IgD-negative memory B cell (primary cell): ENCODE measurements around the gene MTMR3. TPM values are rescaled to one million over a fixed set of nuclear protein-coding genes. Genes with fewer than 3 reads are reported as not detected.
"Not testable (repeated sequence)": the region's sequence is repeated elsewhere in the genome, so short reads cannot be mapped to it uniquely, and the experiment has no call there.

Source experiments
- H3K27ac Mint-ChIP-seq, 3 donors: one replicate each; pipeline ENCODE4 v1.8.0; 2020 to 2022; ENCODE audit warnings: mild to moderate bottlenecking in 3 of 3, mixed read lengths in 3 of 3, moderate library complexity in 1 of 3
- H3K27me3 Mint-ChIP-seq: one replicate; pipeline ENCODE4 v1.8.0; 2021; ENCODE audit warnings: mixed read lengths
- H3K36me3 Mint-ChIP-seq: one replicate; pipeline ENCODE4 v1.8.0; 2020; ENCODE audit warnings: mild to moderate bottlenecking, mixed read lengths
- H3K4me1 Mint-ChIP-seq, 3 donors: one replicate each; pipeline ENCODE4 v1.8.0; 2020 to 2022; ENCODE audit warnings: mixed read lengths in 3 of 3, mild to moderate bottlenecking in 1 of 3
- H3K4me3 Mint-ChIP-seq, 4 donors: one replicate each; pipeline ENCODE4 v1.8.0; 2020 to 2022; ENCODE audit warnings: mild to moderate bottlenecking in 4 of 4, mixed read lengths in 4 of 4, moderate library complexity in 3 of 4
- H3K9me3 Mint-ChIP-seq, 3 donors: one replicate each; pipeline ENCODE4 v1.8.0; 2020 to 2021; ENCODE audit warnings: mixed read lengths in 3 of 3, mild to moderate bottlenecking in 1 of 3
- polyA plus RNA-seq: library from polyadenylated mRNA; unstranded; fragments of 300-500 nt; fragmentation: Illumina TruSeq; gene quantifications from one replicate; pipeline ENCODE4 v1.2.3, GENCODE V29; 2021

The MTMR3 gene
- 15.0 TPM for polyA plus RNA-seq

DNA sequence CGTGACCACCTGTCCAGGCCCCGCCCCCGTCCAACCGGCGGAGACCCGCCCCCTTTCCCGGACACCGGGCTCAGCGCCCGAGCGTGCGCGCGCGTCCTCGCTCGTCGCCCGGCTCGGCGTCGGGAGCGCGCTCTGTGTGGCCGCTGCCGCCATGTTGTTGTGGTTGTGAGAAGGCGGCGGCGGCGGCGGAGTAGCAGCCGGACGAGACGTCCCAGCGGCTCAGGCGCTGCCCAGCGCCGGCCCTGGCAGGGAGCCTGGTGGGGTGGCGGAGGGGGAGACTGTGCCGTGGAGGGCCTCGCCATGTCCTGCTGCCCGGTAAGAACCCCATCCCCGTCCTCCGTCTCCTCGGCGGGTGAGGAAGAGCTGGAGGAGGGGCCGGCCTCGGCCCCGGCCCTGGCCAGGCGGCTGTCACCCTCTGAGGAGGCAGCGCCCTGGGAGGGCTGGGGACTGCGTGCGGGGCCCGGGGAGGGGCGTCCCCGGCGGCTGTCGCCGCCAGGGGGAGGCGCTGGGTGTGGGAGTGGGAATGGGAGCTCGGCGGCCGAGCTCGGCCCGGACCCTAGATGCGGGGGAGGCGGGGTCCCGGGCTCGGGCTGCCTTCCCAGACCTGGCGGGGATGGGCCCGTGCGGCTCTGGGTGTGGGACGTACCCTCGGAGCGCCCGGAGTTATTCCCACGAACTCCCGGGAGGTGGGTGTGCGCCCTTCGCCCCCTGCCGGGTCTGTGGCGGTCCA is at the start of gene MTMR3:
Gene MTMR3, plus strand, starts transcription at position 130 of the 730 bp plus-strand sequence. CDS start 87,886 bp downstream, outside the sequence.
- no peaks in the 10 kb centered on the region for H3K36me3 Mint-ChIP-seq
- H3K9me3 Mint-ChIP-seq = no peaks in the 10 kb centered on the region
- peak within 1 kb of the TSS in 2 of 3 donors; percentile 73 to 95 for H3K27ac Mint-ChIP-seq
- peaks cover 8 to 11% (median 9%) of the 10 kb centered on the region in 3 donors for H3K4me1 Mint-ChIP-seq
- peaks cover 4% of the 10 kb centered on the region for H3K27me3 Mint-ChIP-seq
- H3K4me3 Mint-ChIP-seq = peak within 1 kb of the TSS; percentile 68 to 95 (median 90)

DNA sequence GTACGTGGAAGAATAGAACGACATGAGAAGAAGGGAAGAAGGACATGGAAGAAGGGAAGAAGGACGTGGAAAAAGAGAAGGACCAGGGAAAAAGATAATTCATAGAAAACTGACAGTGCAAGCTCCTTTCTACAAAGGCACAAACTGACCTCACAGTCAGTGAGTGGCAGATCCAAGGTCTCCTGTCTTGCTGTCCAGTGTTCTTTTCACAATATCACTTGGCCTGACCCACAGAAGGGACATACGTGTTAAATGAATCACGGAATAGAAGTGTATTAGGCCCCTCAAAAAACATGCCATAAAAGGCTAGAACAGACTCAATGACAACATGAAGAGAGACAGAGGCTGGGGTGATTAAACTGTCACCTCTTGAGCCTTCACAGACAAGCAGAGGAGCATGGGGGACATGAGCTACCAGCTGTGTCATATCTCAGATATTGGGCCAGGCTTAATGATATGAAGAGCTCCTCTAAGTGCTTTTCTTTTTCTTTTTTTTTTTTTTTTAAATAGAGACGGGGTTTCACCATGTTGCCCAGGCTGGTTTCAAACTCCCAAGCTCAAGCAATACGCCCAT is 49.5 kb upstream of the MTMR3 start:
- no peak overlapping the region for H3K27ac Mint-ChIP-seq
- no peaks in the 10 kb centered on the region for H3K9me3 Mint-ChIP-seq
- H3K27me3 Mint-ChIP-seq = no peaks in the 10 kb centered on the region
- peaks cover 24 to 33% (median 31%) of the 10 kb centered on the region in 3 donors for H3K4me1 Mint-ChIP-seq
- H3K4me3 Mint-ChIP-seq = peak overlapping the region; percentile 13 to 50 (median 18)
- H3K36me3 Mint-ChIP-seq = peaks cover 10% of the 10 kb centered on the region

DNA sequence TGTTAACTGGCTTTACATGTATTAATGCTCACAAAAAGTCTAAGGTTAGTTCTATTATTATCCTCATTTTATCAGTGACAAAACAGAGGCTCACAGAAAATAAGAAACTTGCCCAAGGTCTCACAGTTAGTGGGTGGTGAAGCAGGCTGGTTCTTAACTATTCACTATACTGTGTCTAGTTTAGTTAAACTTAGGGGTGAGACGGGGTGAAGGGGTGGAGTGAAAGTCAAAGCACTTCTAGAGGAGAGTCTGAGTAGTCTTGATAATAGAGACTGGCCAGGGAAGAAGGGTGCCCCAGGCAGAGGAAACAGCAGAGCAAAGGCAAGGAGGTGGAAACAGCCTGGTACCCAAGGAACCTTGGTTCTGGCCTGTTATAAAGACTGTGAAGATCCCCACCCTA is 48.9 kb upstream of the MTMR3 start:
- no peaks in the 10 kb centered on the region for H3K9me3 Mint-ChIP-seq
- peak overlapping the region in 2 of 4 donors; percentile 42 to 67 for H3K4me3 Mint-ChIP-seq
- H3K4me1 Mint-ChIP-seq = peaks cover 22 to 39% (median 33%) of the 10 kb centered on the region in 3 donors
- H3K27ac Mint-ChIP-seq = no peak overlapping the region
- H3K27me3 Mint-ChIP-seq = no peaks in the 10 kb centered on the region
- H3K36me3 Mint-ChIP-seq = peaks cover 11% of the 10 kb centered on the region

DNA sequence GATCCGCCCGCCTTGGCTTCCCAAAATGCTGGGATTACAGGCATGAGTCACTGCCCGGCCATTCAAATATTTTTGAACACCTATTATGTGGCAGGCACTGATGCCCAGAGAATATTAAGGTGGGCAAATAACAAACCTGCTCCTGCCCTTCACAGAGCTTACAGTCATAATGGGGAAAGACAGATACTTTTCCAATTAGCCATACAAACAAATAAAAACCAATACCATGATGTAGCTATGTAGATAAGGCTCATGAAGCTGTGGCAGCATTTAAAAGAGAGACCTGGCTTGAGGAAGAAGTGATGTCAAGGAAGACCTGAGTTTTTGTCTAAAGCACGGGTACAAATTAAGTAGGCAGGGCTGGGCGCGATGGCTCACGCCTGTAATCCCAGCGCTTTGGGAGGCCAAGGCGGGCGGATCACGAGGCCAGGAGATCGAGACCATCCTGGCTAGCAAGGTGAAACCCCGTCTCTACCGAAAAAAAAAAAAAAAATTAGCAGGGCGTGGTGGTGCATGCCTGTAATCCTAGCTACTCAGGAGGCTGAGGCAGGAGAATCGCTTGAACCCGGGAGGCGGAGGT is 46.1 kb upstream of the MTMR3 start:
- H3K4me1 Mint-ChIP-seq = peaks cover 17 to 33% (median 25%) of the 10 kb centered on the region in 3 donors
- H3K27ac Mint-ChIP-seq = peak overlapping the region in 1 of 3 donors; percentile 98
- H3K9me3 Mint-ChIP-seq, H3K27me3 Mint-ChIP-seq, H3K36me3 Mint-ChIP-seq: not testable (repeated sequence)
- H3K4me3 Mint-ChIP-seq = peak overlapping the region; percentile 75 to 95 (median 84)

DNA sequence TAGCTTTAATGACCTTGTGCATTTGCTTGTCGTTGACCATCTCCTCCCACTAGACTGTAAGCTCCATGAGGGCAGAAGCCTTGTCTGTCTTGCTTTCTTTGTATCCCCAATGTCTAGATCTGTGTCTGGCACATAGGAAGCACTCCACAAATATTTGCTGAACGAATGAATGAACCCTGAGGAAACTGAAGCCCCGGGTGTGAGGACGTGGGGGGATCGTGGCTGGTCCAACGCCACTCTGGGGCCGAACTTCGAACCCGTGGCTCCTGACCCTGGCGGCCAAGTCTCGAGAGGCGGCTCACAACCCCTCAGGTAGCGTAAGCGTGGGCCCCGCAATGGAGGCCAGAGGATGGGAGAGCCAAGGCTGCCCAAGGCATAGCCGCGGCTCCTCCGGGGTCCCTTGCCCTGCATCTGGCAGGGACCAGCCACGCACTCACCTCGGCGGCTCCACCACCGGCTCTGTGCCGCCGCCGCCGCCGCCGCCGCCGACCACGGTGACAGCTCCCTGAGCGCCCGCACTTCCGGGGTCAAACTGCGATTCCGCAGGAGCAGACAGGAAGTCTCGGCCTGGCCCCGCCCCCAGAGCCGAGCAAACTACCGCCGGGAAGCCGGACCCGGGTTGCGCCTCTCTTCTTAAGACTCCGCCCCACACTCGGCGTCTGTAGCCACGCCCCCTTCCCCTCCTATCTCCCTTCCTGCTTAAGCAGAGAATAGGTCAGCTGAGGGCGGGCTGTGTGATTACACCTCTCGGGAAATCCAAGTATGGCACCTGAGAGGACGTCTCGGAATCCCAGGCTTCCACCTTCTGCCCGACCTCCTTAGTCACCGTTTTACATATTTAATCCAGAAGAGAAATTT is 45.0 kb upstream of the MTMR3 start, which contains the start of gene ASCC2:
Gene ASCC2, minus strand, starts transcription at position 534 of the 858 bp plus-strand sequence. CDS start 5,949 bp downstream, outside the sequence.
- H3K4me1 Mint-ChIP-seq = peaks cover 17 to 32% (median 24%) of the 10 kb centered on the region in 3 donors

DNA sequence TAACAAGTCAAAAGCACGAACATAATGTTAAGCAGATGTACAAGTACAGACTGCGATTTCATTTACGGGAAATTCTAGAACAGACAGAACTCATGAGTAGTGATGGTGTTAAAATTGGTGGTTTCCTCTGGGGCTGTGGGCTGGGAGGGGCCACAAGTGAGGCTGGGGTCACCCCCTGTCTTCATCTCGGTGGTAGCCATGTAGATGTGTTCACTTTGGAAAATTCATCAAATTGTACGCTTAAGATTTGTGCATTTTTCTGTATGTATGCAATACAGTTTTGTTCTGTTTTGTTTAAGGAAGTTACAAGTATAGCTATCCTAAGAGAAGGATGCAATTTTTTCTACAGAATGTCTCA is 44.4 kb upstream of the MTMR3 start:
- peak overlapping the region; percentile 82 to 98 (median 86) for H3K27ac Mint-ChIP-seq
- peak overlapping the region; percentile 89 to 98 (median 95) for H3K4me3 Mint-ChIP-seq
- H3K9me3 Mint-ChIP-seq = no peaks in the 10 kb centered on the region
- H3K36me3 Mint-ChIP-seq = peaks cover 8% of the 10 kb centered on the region
- H3K27me3 Mint-ChIP-seq = no peaks in the 10 kb centered on the region
- peaks cover 17 to 29% (median 19%) of the 10 kb centered on the region in 3 donors for H3K4me1 Mint-ChIP-seq

More for the DNA sequence above, 45.0 kb upstream of the MTMR3 start, which contains the start of gene ASCC2:
- H3K27me3 Mint-ChIP-seq = no peaks in the 10 kb centered on the region
- peak within 1 kb of the TSS; percentile 89 to 98 (median 95) for H3K4me3 Mint-ChIP-seq
- H3K36me3 Mint-ChIP-seq = peaks cover 8% of the 10 kb centered on the region
- H3K9me3 Mint-ChIP-seq = no peaks in the 10 kb centered on the region
- H3K27ac Mint-ChIP-seq = peak within 1 kb of the TSS; percentile 82 to 98 (median 86)

DNA sequence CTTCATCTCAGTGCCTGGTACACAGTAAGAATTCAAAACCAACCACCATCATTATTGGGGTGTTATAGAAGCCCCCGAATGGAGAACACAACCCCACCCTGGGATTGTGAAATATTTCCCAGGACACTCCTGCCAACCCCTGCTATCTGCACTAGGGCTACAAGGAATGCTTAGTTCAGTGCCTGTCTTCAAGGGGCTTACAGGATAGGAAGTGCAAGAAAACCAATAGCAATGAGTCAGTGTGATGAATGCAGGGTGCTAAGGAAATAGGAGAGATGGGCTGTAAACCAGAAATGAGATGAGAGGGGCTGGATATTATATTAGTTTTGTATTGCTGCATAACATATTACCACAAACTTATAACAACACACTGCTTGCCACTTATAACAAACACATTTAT is 43.9 kb upstream of the MTMR3 start:
- H3K4me3 Mint-ChIP-seq = peak overlapping the region; percentile 89 to 98 (median 95)
- peaks cover 7% of the 10 kb centered on the region for H3K36me3 Mint-ChIP-seq
- no peaks in the 10 kb centered on the region for H3K9me3 Mint-ChIP-seq
- H3K4me1 Mint-ChIP-seq = peaks cover 17 to 28% (median 18%) of the 10 kb centered on the region in 3 donors
- peak overlapping the region; percentile 82 to 98 (median 86) for H3K27ac Mint-ChIP-seq
- H3K27me3 Mint-ChIP-seq = no peaks in the 10 kb centered on the region

DNA sequence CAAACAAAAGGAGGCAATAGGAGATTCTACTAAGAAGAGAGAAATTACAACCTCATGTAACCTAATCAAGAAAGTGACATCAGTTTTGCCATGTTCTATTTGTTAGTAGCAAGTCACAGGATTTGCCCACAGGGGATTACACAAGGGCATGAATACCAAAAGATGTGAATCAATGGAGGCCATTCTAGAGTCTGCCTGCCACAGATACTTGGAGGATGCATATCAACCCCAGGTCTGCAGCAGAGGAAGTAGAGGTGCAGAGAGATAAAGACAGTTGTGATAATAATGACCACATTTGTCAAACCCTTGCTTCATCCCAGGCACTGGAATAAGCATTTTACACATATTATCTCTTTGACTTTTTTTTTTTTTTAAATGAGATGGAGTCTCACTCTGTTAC is 42.5 kb upstream of the MTMR3 start:
- Mint-ChIP-seq H3K4me1 (peaks cover 15 to 25% (median 15%) of the 10 kb centered on the region in 3 donors), H3K36me3 (peaks cover 6% of the 10 kb centered on the region), H3K27me3 (no peaks in the 10 kb centered on the region), H3K4me3 (no peak overlapping the region), H3K27ac (no peak overlapping the region), H3K9me3 (no peaks in the 10 kb centered on the region)

DNA sequence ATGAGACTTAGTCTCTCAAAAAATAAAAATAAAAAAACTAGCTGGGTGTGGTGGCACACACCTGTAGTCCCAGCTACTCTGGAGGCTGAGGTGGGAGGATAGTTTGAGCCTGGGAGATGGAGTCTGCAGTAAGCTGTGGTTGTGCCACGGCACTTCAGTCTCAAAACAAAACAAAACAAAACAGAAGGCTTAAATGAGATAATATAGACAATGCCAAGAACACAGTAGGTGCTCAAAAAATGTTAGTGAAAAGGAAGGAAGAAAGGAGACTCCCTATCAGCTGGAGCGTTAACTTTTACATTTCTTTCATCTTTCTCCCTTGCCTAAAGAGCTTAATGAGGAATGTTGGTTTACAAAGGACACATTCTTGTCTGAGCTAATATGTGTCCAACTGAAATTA is 40.8 kb upstream of the MTMR3 start:
- no peak overlapping the region for H3K27ac Mint-ChIP-seq
- H3K4me3 Mint-ChIP-seq = no peak overlapping the region
- no peaks in the 10 kb centered on the region for H3K27me3 Mint-ChIP-seq
- H3K36me3 Mint-ChIP-seq = peaks cover 2% of the 10 kb centered on the region
- peaks cover 0 to 2% (median 0%) of the 10 kb centered on the region in 3 donors for H3K9me3 Mint-ChIP-seq
- peaks cover 7 to 15% (median 10%) of the 10 kb centered on the region in 3 donors for H3K4me1 Mint-ChIP-seq

DNA sequence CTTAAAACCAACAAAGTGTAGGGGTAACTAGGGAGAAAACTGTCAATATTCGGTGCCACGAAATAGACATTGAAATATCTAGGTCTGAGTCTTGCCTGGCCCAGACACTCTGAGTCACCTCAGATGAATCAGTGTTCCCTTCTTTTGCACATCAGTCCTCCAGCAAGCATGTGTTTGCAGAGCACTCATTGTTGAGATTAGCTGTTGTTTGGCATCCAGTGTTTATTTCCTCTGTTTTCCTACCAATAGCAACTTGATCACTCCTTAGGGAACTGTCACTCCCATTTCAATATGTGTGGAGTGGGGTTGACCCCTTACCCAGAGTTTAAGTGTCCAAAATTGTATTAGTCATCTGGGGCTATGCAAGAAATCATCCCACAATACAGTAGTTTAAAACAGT is 40.2 kb upstream of the MTMR3 start:
- H3K27ac Mint-ChIP-seq = no peak overlapping the region
- H3K27me3 Mint-ChIP-seq = no peaks in the 10 kb centered on the region
- no peak overlapping the region for H3K4me3 Mint-ChIP-seq
- peaks cover 3 to 10% (median 7%) of the 10 kb centered on the region in 3 donors for H3K4me1 Mint-ChIP-seq
- H3K9me3 Mint-ChIP-seq = peaks cover 0 to 2% (median 0%) of the 10 kb centered on the region in 3 donors
- peaks cover 2% of the 10 kb centered on the region for H3K36me3 Mint-ChIP-seq

DNA sequence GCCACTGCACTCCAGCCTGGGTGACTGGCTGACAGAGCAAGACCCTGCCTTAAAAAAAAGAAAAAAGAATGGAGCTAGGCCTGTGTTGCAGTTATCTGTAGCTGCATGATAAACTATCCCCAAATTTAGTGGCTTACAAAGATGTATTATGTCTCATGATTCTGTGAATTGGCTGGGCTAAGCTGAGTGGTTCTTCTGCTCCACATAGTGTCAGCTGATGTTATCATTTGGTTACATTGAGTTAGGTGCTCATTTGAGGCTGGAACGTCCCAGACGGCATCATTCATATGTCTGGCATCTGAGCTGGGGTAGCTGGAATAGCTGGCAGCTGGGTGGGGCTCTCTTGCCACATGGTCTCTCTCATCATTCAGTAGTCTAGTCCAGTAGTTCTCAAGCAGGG is 36.7 kb upstream of the MTMR3 start:
- Mint-ChIP-seq H3K27me3 (peaks cover 6% of the 10 kb centered on the region), H3K27ac (no peak overlapping the region), H3K36me3 (no peaks in the 10 kb centered on the region), H3K9me3 (peaks cover 0 to 2% (median 0%) of the 10 kb centered on the region in 3 donors), H3K4me3 (no peak overlapping the region), H3K4me1 (no peaks in the 10 kb centered on the region)

DNA sequence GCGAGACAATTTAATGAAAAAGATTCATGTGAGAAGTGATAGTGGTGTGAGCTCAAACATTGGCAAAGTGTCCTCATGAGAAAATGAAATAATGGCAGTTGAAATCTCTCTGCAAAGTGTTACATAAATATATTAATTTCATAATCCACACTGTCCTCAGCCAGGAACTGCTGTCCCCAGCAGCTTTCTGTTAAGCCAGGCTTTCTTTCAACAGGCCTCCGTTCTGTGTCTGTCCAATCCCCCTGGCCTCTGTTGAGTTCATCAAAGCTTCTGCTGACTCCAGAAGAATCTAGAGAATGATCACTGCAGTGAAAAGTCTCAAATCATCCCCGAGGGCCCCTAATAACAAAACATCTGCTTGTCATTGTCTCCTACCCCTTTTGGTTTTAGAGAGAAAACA is 34.9 kb upstream of the MTMR3 start:
- Mint-ChIP-seq H3K27ac (peak overlapping the region in 1 of 3 donors; percentile 41), H3K36me3 (no peaks in the 10 kb centered on the region), H3K27me3 (peaks cover 6% of the 10 kb centered on the region), H3K9me3 (peaks cover 0 to 2% (median 0%) of the 10 kb centered on the region in 3 donors), H3K4me1 (no peaks in the 10 kb centered on the region), H3K4me3 (no peak overlapping the region)

DNA sequence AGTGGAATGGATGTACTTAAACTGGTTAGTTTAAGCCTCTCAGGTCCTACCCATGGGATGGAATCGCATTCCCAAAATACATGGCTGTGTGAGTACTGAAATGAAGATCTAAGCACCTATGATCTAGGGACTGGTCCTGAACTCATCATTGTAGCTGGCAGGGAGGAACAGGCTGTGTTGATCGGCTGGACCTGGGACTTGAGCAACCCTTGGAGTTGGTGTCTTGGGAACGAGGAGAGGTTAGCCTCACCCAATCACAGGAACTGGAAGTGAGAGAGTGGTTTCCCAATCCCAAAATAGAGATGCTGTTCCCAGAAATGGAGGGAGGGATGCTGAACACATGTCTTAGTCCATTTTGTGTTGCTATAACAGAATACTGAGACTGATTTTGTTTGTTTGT is 28.5 kb upstream of the MTMR3 start:
- no peak overlapping the region for H3K4me3 Mint-ChIP-seq
- no peak overlapping the region for H3K27ac Mint-ChIP-seq
- H3K27me3 Mint-ChIP-seq = peaks cover 2% of the 10 kb centered on the region
- no peaks in the 10 kb centered on the region for H3K4me1 Mint-ChIP-seq
- H3K9me3 Mint-ChIP-seq = no peaks in the 10 kb centered on the region
- no peaks in the 10 kb centered on the region for H3K36me3 Mint-ChIP-seq

DNA sequence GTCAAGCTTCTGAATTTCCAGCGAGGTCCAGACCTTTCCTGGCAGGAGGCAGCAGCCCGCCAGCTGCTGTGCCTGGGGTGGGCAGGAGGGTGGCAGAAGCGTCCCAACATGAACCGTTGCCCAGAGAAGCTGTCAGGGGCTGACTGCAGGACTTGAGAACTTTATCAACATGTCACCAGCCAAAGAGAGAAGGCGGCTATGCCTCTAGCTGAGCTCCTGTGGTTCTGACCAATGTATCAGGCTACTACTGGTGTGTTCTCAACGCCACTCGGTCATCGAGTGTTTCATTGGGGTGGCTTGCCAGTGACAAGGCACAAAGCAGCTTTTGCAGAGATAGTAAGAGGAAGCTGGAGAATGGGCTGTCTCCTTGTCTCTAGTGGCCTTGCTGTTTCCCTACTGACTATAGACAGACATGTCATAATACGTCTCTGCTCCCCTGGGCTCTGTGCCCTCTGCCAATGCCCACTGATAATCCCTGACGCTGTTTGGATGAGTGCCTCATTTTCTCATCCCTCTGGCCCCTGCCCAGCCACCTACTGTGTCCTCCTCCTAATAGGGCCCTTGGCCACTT is 27.3 kb upstream of the MTMR3 start:
- Mint-ChIP-seq H3K9me3 (no peaks in the 10 kb centered on the region), H3K36me3 (no peaks in the 10 kb centered on the region), H3K27me3 (no peaks in the 10 kb centered on the region), H3K4me1 (no peaks in the 10 kb centered on the region), H3K27ac (no peak overlapping the region), H3K4me3 (no peak overlapping the region)
